SK-N-SH treated with all-trans-retinoic acid at 6 μM for 48 hours (cell line): Measurements from ENCODE around the gene TNPO2.
A peak's percentile ranks its signal among the peaks of the same experiment; 100 is the strongest.

ENCODE experiments used
- ATAC-seq: fragments of 200-7000 bp; cut with Tn5 transposase; 3 replicates; pipeline ENCODE4 v1.9.1; 2020; ENCODE audit warnings: mild to moderate bottlenecking, moderate library complexity
- ARNTL ChIP-seq: fragments of 450-650 bp; formaldehyde crosslinking; IDR thresholded peaks from 2 replicates; pipeline ENCODE4 v1.5.0; 2020; ENCODE audit warnings: low read depth, mild to moderate bottlenecking, moderate library complexity, borderline replicate concordance
- BACH2 ChIP-seq: fragments of 250-450 bp; sonication (Bioruptor Pico); IDR thresholded peaks from 2 replicates; pipeline ENCODE4 v1.9.0; 2021; ENCODE audit warnings: mild to moderate bottlenecking, borderline replicate concordance
- CSDC2 ChIP-seq: fragments of 250-450 bp; sonication (Bioruptor Pico); IDR thresholded peaks from 2 replicates; pipeline ENCODE4 v1.5.0; 2020; ENCODE audit warnings: mild to moderate bottlenecking, moderate library complexity
- ESRRG ChIP-seq: fragments of 250-450 bp; sonication (Bioruptor Pico); IDR thresholded peaks from 2 replicates; pipeline ENCODE4 v1.6.1; 2021; ENCODE audit warnings: mild to moderate bottlenecking
- ISL1 ChIP-seq: fragments of 250-450 bp; sonication (Bioruptor Pico); IDR thresholded peaks from 2 replicates; pipeline ENCODE4 v2.1.2; 2022; ENCODE audit warnings: mild to moderate bottlenecking, moderate library complexity
- OSR1 ChIP-seq: fragments of 250-450 bp; sonication (Bioruptor Pico); IDR thresholded peaks from 2 replicates; pipeline ENCODE4 v1.8.0; 2022; ENCODE audit warnings: moderate library complexity, mild to moderate bottlenecking, inconsistent platforms
- PPARA ChIP-seq: fragments of 250-450 bp; sonication (Bioruptor Pico); IDR thresholded peaks from 2 replicates; pipeline ENCODE4 v1.5.0; 2020; ENCODE audit warnings: mild to moderate bottlenecking, borderline replicate concordance
- RARB ChIP-seq: fragments of 250-450 bp; sonication (Bioruptor Pico); IDR thresholded peaks from 2 replicates; pipeline ENCODE4 v1.8.0; 2021; ENCODE audit warnings: mild to moderate bottlenecking, moderate library complexity
- SNAI2 ChIP-seq: fragments of 250-450 bp; sonication (Bioruptor Pico); IDR thresholded peaks from 2 replicates; pipeline ENCODE4 v1.5.0; 2020; ENCODE audit warnings: mild to moderate bottlenecking, moderate library complexity
- TCF4 ChIP-seq: fragments of 250-450 bp; sonication (Bioruptor Pico); IDR thresholded peaks from 2 replicates; pipeline ENCODE4 v1.8.0; 2021; ENCODE audit warnings: mild to moderate bottlenecking, moderate library complexity, borderline replicate concordance
- TOX ChIP-seq: fragments of 250-450 bp; sonication (Bioruptor Pico); IDR thresholded peaks from 2 replicates; pipeline ENCODE4 v1.8.0; 2021; ENCODE audit warnings: mild to moderate bottlenecking, moderate library complexity, borderline replicate concordance
- ZC3H10 ChIP-seq: fragments of 250-450 bp; sonication (Bioruptor Pico); IDR thresholded peaks from 2 replicates; pipeline ENCODE4 v1.5.1; 2021; ENCODE audit warnings: mild to moderate bottlenecking, moderate library complexity
- ZFP3 ChIP-seq: fragments of 250-450 bp; sonication (Bioruptor Pico); IDR thresholded peaks from 2 replicates; pipeline ENCODE4 v1.5.0; 2020; ENCODE audit warnings: mild to moderate bottlenecking, moderate library complexity
- ZFP30 ChIP-seq: fragments of 450-650 bp; formaldehyde crosslinking; IDR thresholded peaks from 2 replicates; pipeline ENCODE4 v1.5.0; 2022; ENCODE audit warnings: mild to moderate bottlenecking, moderate library complexity
- ZNF70 ChIP-seq: fragments of 450-650 bp; formaldehyde crosslinking; IDR thresholded peaks from 2 replicates; pipeline ENCODE4 v1.5.0; 2020; ENCODE audit warnings: mild to moderate bottlenecking, moderate library complexity
- ZNF8 ChIP-seq: fragments of 450-650 bp; formaldehyde crosslinking; IDR thresholded peaks from 2 replicates; pipeline ENCODE4 v1.5.0; 2020; ENCODE audit warnings: mild to moderate bottlenecking, moderate library complexity
- TF ChIP-seq, protein P1 (sequence below): fragments of 250-450 bp; sonication (Bioruptor Pico); IDR thresholded peaks from 2 replicates; pipeline ENCODE4 v1.5.1; 2020; ENCODE audit warnings: low read depth, mild to moderate bottlenecking, moderate library complexity
- TF ChIP-seq, protein P2 (sequence below): fragments of 250-450 bp; sonication (Bioruptor Pico); IDR thresholded peaks from 2 replicates; pipeline ENCODE4 v1.5.0; 2020; ENCODE audit warnings: mild to moderate bottlenecking, moderate library complexity
- TF ChIP-seq, protein P3 (sequence below): fragments of 250-450 bp; sonication (Bioruptor Pico); IDR thresholded peaks from 2 replicates; pipeline ENCODE4 v1.8.0; 2020; ENCODE audit warnings: mild to moderate bottlenecking, moderate library complexity, borderline replicate concordance
- TF ChIP-seq, protein P4 (sequence below): fragments of 250-450 bp; sonication (Bioruptor Pico); IDR thresholded peaks from 2 replicates; pipeline ENCODE4 v1.8.0; 2021; ENCODE audit warnings: low read depth, mild to moderate bottlenecking, moderate library complexity, borderline replicate concordance

Gene TNPO2

DNA sequence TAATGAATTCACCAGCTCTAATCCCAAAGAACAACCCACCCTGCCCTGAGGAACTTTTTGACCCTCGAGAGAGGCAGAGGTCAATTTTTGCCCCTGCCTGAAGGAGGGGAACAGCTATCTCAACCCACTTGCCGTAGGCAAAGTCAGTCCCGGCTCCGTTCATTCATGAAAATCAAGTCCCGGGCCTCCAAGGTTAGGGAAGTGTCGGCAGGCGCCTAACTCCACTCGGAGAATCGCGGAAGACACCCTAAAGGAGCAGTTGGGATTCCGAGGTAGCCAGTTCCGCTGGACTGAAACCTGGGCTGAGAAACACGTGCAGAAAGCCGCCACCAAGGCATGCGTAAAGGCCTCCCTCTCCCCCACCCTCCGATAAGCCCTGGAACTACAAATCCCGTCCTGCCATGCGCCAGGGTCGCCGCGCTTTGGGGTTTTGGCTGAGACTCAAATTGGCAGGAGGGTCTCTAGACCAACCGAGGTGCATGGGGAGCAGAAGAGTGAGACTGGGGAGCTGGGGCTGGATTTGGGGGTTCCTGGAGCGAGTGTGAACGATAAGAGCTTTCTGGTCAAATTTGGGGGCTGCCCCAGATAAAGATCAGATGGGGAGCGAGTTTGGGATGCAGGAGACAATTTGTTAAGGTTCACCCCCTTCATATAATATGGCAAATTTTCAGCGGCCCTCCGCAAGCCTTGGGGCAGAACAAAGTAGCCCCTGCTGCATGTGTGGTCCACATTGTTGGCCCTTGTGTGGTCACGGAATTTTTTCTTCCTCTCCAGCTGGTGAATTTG, at the start of gene TNPO2:
Gene TNPO2, minus strand, starts transcription at position 292 of the 786 bp plus-strand sequence. CDS start 2,955 bp downstream, outside the sequence.
- ATAC-seq, result peak; percentile 72
- TF ChIP-seq, protein P1, sequence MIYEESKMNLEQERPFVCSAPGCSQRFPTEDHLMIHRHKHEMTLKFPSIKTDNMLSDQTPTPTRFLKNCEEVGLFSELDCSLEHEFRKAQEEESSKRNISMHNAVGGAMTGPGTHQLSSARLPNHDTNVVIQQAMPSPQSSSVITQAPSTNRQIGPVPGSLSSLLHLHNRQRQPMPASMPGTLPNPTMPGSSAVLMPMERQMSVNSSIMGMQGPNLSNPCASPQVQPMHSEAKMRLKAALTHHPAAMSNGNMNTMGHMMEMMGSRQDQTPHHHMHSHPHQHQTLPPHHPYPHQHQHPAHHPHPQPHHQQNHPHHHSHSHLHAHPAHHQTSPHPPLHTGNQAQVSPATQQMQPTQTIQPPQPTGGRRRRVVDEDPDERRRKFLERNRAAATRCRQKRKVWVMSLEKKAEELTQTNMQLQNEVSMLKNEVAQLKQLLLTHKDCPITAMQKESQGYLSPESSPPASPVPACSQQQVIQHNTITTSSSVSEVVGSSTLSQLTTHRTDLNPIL (CRISPR knock-in tag), result no peak
- TF ChIP-seq OSR1 (CRISPR knock-in tag), result no peak
- TF ChIP-seq ZFP3 (CRISPR knock-in tag), result no peak
- no peak for TF ChIP-seq ZNF8 (CRISPR knock-in tag)
- no peak for TF ChIP-seq ARNTL (CRISPR knock-in tag)
- TF ChIP-seq ESRRG (CRISPR knock-in tag), result no peak

DNA sequence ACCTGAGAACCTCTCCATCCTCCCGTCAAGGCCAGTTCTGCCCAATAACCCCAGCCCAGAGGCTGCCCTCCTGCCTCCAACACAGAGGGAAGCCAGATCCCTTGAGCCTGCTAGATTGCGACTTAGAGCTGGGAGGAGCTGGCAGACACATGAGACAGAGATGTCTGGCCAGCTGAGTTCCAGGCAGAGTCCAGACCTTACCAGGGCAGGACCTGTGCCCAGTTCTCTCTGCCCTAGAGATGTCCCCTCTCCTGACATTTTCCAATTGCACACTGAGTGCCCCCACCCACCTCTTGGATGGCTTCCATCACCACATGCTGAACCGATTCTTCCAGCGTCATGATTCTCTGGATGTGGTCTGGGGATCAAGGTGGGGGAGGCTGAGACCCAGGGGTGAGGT, 48.6 kb upstream of the TNPO2 start:
- TF ChIP-seq ZFP3 (CRISPR knock-in tag) (no peak), ZFP30 (CRISPR knock-in tag) (no peak), TOX (CRISPR knock-in tag) (no peak), ZNF70 (no peak), TCF4 (CRISPR knock-in tag) (no peak), ZC3H10 (CRISPR knock-in tag) (no peak), SNAI2 (CRISPR knock-in tag) (no peak), BACH2 (CRISPR knock-in tag) (no peak), CSDC2 (CRISPR knock-in tag) (no peak), PPARA (CRISPR knock-in tag) (no peak)
- TF ChIP-seq, protein P1 (CRISPR knock-in tag), result no peak
- TF ChIP-seq, protein P2, sequence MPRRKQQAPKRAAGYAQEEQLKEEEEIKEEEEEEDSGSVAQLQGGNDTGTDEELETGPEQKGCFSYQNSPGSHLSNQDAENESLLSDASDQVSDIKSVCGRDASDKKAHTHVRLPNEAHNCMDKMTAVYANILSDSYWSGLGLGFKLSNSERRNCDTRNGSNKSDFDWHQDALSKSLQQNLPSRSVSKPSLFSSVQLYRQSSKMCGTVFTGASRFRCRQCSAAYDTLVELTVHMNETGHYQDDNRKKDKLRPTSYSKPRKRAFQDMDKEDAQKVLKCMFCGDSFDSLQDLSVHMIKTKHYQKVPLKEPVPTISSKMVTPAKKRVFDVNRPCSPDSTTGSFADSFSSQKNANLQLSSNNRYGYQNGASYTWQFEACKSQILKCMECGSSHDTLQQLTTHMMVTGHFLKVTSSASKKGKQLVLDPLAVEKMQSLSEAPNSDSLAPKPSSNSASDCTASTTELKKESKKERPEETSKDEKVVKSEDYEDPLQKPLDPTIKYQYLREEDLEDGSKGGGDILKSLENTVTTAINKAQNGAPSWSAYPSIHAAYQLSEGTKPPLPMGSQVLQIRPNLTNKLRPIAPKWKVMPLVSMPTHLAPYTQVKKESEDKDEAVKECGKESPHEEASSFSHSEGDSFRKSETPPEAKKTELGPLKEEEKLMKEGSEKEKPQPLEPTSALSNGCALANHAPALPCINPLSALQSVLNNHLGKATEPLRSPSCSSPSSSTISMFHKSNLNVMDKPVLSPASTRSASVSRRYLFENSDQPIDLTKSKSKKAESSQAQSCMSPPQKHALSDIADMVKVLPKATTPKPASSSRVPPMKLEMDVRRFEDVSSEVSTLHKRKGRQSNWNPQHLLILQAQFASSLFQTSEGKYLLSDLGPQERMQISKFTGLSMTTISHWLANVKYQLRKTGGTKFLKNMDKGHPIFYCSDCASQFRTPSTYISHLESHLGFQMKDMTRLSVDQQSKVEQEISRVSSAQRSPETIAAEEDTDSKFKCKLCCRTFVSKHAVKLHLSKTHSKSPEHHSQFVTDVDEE (CRISPR knock-in tag), result no peak
- TF ChIP-seq, protein P3, sequence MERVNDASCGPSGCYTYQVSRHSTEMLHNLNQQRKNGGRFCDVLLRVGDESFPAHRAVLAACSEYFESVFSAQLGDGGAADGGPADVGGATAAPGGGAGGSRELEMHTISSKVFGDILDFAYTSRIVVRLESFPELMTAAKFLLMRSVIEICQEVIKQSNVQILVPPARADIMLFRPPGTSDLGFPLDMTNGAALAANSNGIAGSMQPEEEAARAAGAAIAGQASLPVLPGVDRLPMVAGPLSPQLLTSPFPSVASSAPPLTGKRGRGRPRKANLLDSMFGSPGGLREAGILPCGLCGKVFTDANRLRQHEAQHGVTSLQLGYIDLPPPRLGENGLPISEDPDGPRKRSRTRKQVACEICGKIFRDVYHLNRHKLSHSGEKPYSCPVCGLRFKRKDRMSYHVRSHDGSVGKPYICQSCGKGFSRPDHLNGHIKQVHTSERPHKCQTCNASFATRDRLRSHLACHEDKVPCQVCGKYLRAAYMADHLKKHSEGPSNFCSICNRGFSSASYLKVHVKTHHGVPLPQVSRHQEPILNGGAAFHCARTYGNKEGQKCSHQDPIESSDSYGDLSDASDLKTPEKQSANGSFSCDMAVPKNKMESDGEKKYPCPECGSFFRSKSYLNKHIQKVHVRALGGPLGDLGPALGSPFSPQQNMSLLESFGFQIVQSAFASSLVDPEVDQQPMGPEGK (CRISPR knock-in tag), result no peak
- TF ChIP-seq, protein P4, sequence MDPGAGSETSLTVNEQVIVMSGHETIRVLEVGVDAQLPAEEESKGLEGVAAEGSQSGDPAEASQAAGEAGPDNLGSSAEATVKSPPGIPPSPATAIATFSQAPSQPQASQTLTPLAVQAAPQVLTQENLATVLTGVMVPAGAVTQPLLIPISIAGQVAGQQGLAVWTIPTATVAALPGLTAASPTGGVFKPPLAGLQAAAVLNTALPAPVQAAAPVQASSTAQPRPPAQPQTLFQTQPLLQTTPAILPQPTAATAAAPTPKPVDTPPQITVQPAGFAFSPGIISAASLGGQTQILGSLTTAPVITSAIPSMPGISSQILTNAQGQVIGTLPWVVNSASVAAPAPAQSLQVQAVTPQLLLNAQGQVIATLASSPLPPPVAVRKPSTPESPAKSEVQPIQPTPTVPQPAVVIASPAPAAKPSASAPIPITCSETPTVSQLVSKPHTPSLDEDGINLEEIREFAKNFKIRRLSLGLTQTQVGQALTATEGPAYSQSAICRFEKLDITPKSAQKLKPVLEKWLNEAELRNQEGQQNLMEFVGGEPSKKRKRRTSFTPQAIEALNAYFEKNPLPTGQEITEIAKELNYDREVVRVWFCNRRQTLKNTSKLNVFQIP (CRISPR knock-in tag), result no peak
- TF ChIP-seq, all 23 proteins: peak for 0
- no peak for ATAC-seq

DNA sequence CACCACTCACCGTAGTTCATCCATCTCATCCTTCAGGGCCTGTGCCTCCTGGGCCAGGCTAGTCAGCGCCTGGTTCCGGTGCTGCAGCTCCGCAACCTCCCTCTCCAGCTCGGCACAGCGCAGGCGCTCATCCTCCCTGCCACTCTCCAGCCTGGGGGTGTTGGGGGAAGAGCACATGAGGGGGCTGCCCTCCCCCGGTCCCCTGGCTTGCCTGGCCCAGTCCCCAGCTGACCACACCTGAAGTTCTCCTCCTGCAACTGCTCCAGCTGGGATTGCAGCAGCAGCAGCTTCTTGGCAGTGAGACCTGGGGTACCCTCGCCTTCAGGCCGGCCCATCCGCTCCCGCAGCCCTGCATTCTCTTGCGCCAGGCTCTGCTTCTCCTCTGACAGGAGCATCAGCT, 47.2 kb upstream of the TNPO2 start:
- TF ChIP-seq ZFP3 (CRISPR knock-in tag) (no peak), ZNF8 (CRISPR knock-in tag) (no peak), PPARA (CRISPR knock-in tag) (no peak), TCF4 (CRISPR knock-in tag) (no peak), ISL1 (CRISPR knock-in tag) (no peak), RARB (CRISPR knock-in tag) (no peak)
- TF ChIP-seq, protein P2 (CRISPR knock-in tag), result no peak
- TF ChIP-seq, protein P4 (CRISPR knock-in tag), result no peak
- no peak for ATAC-seq
